Body of pancreas (tissue), 4 donors: ENCODE measurements around the gene GABRB2. TPM values are rescaled to one million over a fixed set of nuclear protein-coding genes. Genes with fewer than 3 reads are reported as not detected.
"Not testable (repeated sequence)": the region's sequence is repeated elsewhere in the genome, so short reads cannot be mapped to it uniquely, and the experiment has no call there.

Source experiments
- ATAC-seq: fragments of 150-250 bp; one replicate; pipeline ENCODE4 v1.9.1; 2016
- DNase-seq, 4 donors: peaks; one replicate each; pipeline ENCODE4 v3.0.0-alpha.2; 2019
- H3K27ac ChIP-seq, 4 donors: fragments of 200-600 bp; sonication (generic); 1 replicate in 3 of 4; 2 replicates in 1 of 4; pipeline versions ENCODE4 v1.5.1 to v1.6.1; 2016 to 2019; ENCODE audit warnings: mild to moderate bottlenecking in 1 of 4, mixed read lengths in 1 of 4, moderate library complexity in 1 of 4
- H3K27me3 ChIP-seq, 2 donors: fragments of 200-600 bp; sonication (generic); one replicate each; pipeline ENCODE4 v1.6.0; 2016; ENCODE audit warnings: mild to moderate bottlenecking in 1 of 2
- H3K36me3 ChIP-seq, 2 donors: fragments of 200-600 bp; sonication (generic); replicated peaks in 1 of 2; 2 replicates each; pipeline ENCODE4 v1.5.1; 2016; ENCODE audit warnings: low read depth in 2 of 2; ENCODE audit not compliant: insufficient read depth in 1 of 2
- H3K4me1 ChIP-seq: fragments of 200-600 bp; sonication (generic); one replicate; pipeline ENCODE4 v1.6.0; 2016
- H3K4me3 ChIP-seq, 2 donors: fragments of 200-600 bp; sonication (generic); 1 replicate in 1 of 2; 2 replicates in 1 of 2; pipeline ENCODE4 v1.5.1; 2016 to 2019
- H3K9me3 ChIP-seq, 3 donors: fragments of 200-600 bp; sonication (generic); 1 replicate in 2 of 3; 2 replicates in 1 of 3; pipeline ENCODE4 v1.5.1; 2016
- CTCF ChIP-seq, 7 experiments: fragments of 450-650 bp in 4 of 7; fragments of 200-600 bp in 3 of 7; sonication (generic) in 3 of 7; IDR thresholded peaks; one replicate each; pipeline ENCODE4 v1.5.1; 2016 to 2019; ENCODE audit warnings: antibody characterized with exemption in 7 of 7
- POLR2A ChIP-seq, 3 donors: fragments of 450-650 bp; IDR thresholded peaks; one replicate each; pipeline ENCODE4 v1.6.1; 2016; ENCODE audit warnings: antibody characterized with exemption in 3 of 3, mild to moderate bottlenecking in 2 of 3
- WGBS, 2 donors: methylation state at CpG; one replicate each; pipeline ENCODE4 v1.1.5; 2017; 5-methylcytosine and 5-hydroxymethylcytosine counted together
- intact Hi-C: fragments of 100-400 bp; cut with DNase I; formaldehyde crosslinking; loops from one replicate; pipeline ENCODE4 v1.15.1; 2023
- total RNA-seq, 2 donors: library from RNA; depleted of rRNA; stranded (reverse); fragments of >200 nt; gene quantifications; one replicate each; pipeline ENCODE4 v1.1.0, GENCODE V29; 2016

Gene GABRB2
- total RNA-seq, 2 donors from 2014 or later = under 0.01 TPM; not detected in 1

- TF ChIP-seq CTCF (IDR thresholded peaks at IDR 0.05) (no peak), POLR2A (IDR thresholded peaks at IDR 0.05) (no peak)
- no peaks in the 10 kb centered on the region for H3K27me3 ChIP-seq
- H3K36me3 ChIP-seq = no peaks in the 10 kb centered on the region
- DNase-seq (no peak), ATAC-seq (no peak)
- intact Hi-C loops = no loop called here
- WGBS, 2 donors = 65 to 78% methylated on average over 2 of the region's 2 CpGs
- no peaks in the 10 kb centered on the region for H3K9me3 ChIP-seq
- H3K4me1 ChIP-seq = no peaks in the 10 kb centered on the region
- H3K27ac ChIP-seq = no peak overlapping the region
- no peak overlapping the region for H3K4me3 ChIP-seq
These were observed 244.9 kb downstream of the GABRB2 start for GRCh38 chr5:161301586-161301985.

GRCh38 chr5:161299053-161299452 is 247.5 kb downstream of the GABRB2 start:
- intact Hi-C loops = no loop called here
- WGBS, 2 donors = 79 to 87% methylated on average over 3 of the region's 3 CpGs
- ATAC-seq = no peak

GRCh38 chr5:161297388-161297787 is 249.1 kb downstream of the GABRB2 start:
- ATAC-seq, intact Hi-C loops, H3K9me3 ChIP-seq: not testable (repeated sequence)

More at GRCh38 chr5:161299053-161299452, 247.5 kb downstream of the GABRB2 start:
- H3K27me3 ChIP-seq = no peaks in the 10 kb centered on the region
- no peak overlapping the region for H3K27ac ChIP-seq
- H3K4me3 ChIP-seq = no peak overlapping the region
- no peak for TF ChIP-seq CTCF (IDR thresholded peaks at IDR 0.05)
- no peak for TF ChIP-seq POLR2A (IDR thresholded peaks at IDR 0.05)
- H3K9me3 ChIP-seq = no peaks in the 10 kb centered on the region
- H3K4me1 ChIP-seq = no peaks in the 10 kb centered on the region
- H3K36me3 ChIP-seq = no peaks in the 10 kb centered on the region
- no peak for DNase-seq

GRCh38 chr5:161295721-161296250 is 250.7 kb downstream of the GABRB2 start:
- intact Hi-C loops = no loop called here
- no peaks in the 10 kb centered on the region for H3K9me3 ChIP-seq
- H3K27ac ChIP-seq = no peak overlapping the region
- H3K27me3 ChIP-seq = no peaks in the 10 kb centered on the region
- ATAC-seq = no peak
- TF ChIP-seq CTCF (IDR thresholded peaks at IDR 0.05) = no peak
- no peak for TF ChIP-seq POLR2A (IDR thresholded peaks at IDR 0.05)
- H3K36me3 ChIP-seq = no peaks in the 10 kb centered on the region
- H3K4me3 ChIP-seq = no peak overlapping the region
- DNase-seq = no peak
- H3K4me1 ChIP-seq = no peaks in the 10 kb centered on the region

More at GRCh38 chr5:161297388-161297787, 249.1 kb downstream of the GABRB2 start:
- 66 to 79% methylated on average over 2 of the region's 2 CpGs for WGBS, 2 donors
- H3K4me3 ChIP-seq, DNase-seq, H3K27ac ChIP-seq, H3K36me3 ChIP-seq, H3K27me3 ChIP-seq, H3K4me1 ChIP-seq: not testable (repeated sequence)

- TF ChIP-seq CTCF (IDR thresholded peaks at IDR 0.05) = no peak
- no peak for TF ChIP-seq POLR2A (IDR thresholded peaks at IDR 0.05)
- intact Hi-C loops = no loop called here
- H3K4me3 ChIP-seq = no peak overlapping the region
- H3K27ac ChIP-seq = no peak overlapping the region
- H3K9me3 ChIP-seq = no peaks in the 10 kb centered on the region
- 68 to 69% methylated on average over 3 of the region's 3 CpGs for WGBS, 2 donors
- no peak for ATAC-seq
- no peaks in the 10 kb centered on the region for H3K36me3 ChIP-seq
- no peak for DNase-seq
- no peaks in the 10 kb centered on the region for H3K4me1 ChIP-seq
- H3K27me3 ChIP-seq = no peaks in the 10 kb centered on the region
These were observed 258.5 kb downstream of the GABRB2 start for GRCh38 chr5:161288071-161288470.
